Measurements from ENCODE around the gene VAV3. TPM values are rescaled to one million over a fixed set of nuclear protein-coding genes. Genes with fewer than 3 reads are reported as not detected.

Gene VAV3
- total RNA-seq, 1 donor, result 0.09 TPM

DNA sequence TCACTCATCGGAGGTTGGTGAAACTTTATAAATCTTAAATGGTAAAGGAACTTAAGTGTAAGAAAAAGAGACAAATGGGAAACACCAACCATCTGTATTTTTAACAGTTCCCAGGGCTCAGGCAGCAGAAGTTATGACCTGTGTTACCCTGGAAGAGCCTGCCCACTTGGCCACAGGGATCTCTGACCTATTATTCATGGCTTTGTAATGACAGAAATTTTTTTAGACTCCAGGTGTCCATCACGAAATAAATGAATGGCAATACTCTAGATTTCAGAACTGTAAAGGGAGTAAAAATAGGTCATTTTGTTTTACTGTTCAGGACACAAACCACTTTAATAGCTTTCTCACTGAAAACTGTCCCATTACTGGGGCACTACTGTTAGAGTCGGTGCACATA lies 389.8 kb downstream of the VAV3 start:
- DNase-seq (ENCODE audit: low read depth), result no peak
- TF ChIP-seq CTCF (IDR thresholded peaks at IDR 0.05; ENCODE audit: insufficient read depth, low read length), result no peak
- H3K4me3 ChIP-seq (ENCODE audit: low read depth, low read length), result no peak overlapping the region

DNA sequence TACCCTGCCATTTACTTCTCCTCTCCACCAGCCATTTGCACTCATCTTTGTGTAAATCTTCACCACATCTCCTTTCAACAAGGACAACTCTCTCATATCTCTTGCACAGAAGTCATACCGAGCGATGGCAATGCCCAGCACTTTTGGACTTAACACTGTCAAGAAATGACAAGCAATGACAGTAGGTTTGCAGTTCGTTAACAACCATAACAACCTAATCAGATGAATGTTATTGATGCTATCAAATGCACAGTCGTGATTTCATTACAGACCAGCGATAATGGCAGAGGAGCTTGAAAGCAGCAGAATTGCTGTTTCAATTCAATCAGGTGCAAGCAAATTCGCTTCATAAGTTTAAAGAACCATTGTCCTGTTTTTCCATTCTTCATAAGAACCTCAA lies 390.9 kb downstream of the VAV3 start:
- no peak for TF ChIP-seq CTCF (IDR thresholded peaks at IDR 0.05; ENCODE audit: insufficient read depth, low read length)
- H3K4me3 ChIP-seq (ENCODE audit: low read depth, low read length), result no peak overlapping the region
- DNase-seq (ENCODE audit: low read depth), result no peak

DNA sequence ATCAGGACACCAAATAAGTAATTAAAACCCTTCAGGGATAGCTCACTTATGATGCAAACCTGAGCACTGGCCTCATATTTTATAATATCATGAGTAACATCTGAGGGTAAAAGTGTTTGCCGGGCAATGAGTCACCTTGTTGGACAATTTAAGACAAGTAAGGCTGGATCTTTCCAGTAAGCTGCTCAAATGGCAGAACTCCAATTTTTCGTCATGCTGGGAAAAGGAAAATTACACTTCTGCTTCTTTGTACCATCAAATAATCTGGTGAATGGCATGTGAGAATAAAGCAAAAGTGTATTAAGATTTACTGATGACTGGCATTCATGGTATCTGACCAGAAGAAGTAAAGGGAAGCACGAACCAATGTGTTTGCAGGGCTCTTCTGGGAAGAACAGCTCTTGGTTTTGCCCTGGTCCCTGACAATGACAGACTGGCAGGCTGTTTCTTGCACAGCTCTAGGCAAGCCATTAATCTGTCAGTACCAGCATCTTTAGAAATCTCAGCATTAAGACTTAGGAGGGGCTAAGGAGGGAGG lies 392.2 kb downstream of the VAV3 start:
- no peak overlapping the region for H3K4me3 ChIP-seq (ENCODE audit: low read depth, low read length)
- no peak for TF ChIP-seq CTCF (IDR thresholded peaks at IDR 0.05; ENCODE audit: insufficient read depth, low read length)
- peak; percentile 61 for DNase-seq (ENCODE audit: low read depth)

- peak; percentile 3 for DNase-seq (ENCODE audit: low read depth)
- TF ChIP-seq CTCF (IDR thresholded peaks at IDR 0.05; ENCODE audit: insufficient read depth, low read length), result no peak
- no peak overlapping the region for H3K4me3 ChIP-seq (ENCODE audit: low read depth, low read length)
These were observed 394.2 kb downstream of the VAV3 start for GRCh38 chr1:107570768-107571167.

- no peak for DNase-seq (ENCODE audit: low read depth)
These were observed 401.5 kb downstream of the VAV3 start for GRCh38 chr1:107563441-107563840.

GRCh38 chr1:107559881-107560280 lies 405.1 kb downstream of the VAV3 start:
- no peak overlapping the region for H3K4me3 ChIP-seq (ENCODE audit: low read depth, low read length)
- no peak for TF ChIP-seq CTCF (IDR thresholded peaks at IDR 0.05; ENCODE audit: insufficient read depth, low read length)
- no peak for DNase-seq (ENCODE audit: low read depth)

More at GRCh38 chr1:107563441-107563840, 401.5 kb downstream of the VAV3 start:
- H3K4me3 ChIP-seq (ENCODE audit: low read depth, low read length), result no peak overlapping the region
- no peak for TF ChIP-seq CTCF (IDR thresholded peaks at IDR 0.05; ENCODE audit: insufficient read depth, low read length)

DNA sequence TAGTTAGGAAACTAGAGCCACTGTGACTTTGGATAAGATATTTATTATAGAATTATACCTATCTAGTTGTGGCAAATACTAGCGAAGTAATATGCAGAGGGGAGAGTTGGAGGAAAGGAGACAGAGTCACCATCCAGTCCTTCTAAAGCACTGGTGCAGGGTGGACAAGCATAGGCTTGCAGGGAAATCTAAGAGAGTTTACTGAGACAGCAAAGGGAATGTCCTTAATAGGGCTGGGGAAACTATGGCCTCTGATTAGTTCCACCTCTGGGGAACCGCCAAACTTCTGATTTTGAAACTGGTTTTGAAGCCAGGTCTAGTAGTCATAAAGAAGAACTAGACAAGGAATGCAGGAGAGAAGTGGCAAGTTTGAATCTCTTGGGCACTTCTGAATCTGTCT lies 407.9 kb downstream of the VAV3 start:
- H3K4me3 ChIP-seq (ENCODE audit: low read depth, low read length), result no peak overlapping the region
- DNase-seq (ENCODE audit: low read depth), result no peak
- no peak for TF ChIP-seq CTCF (IDR thresholded peaks at IDR 0.05; ENCODE audit: insufficient read depth, low read length)
